HL-60 (cell line): ENCODE results near the gene YY1.

Source experiments
- DNase-seq, 2 experiments: peaks; one replicate each; pipeline ENCODE4 v3.0.0-alpha.2; 2010 to 2020; ENCODE audit warnings: low read depth in 1 of 2, low spot score in 1 of 2
- H3K27ac ChIP-seq: fragments of 250-450 bp; sonication (Bioruptor Pico); replicated peaks from 2 replicates; pipeline ENCODE4 v1.5.1; 2020; ENCODE audit warnings: mild to moderate bottlenecking, moderate library complexity
- H3K27me3 ChIP-seq: fragments of 250-450 bp; sonication (Bioruptor Pico); 2 replicates; pipeline ENCODE4 v1.5.1; 2021; ENCODE audit warnings: mild to moderate bottlenecking, moderate library complexity; ENCODE audit not compliant: insufficient read depth, poor library complexity, severe bottlenecking
- H3K4me3 ChIP-seq: replicated peaks from 2 replicates; pipeline ENCODE4 v1.5.1; 2011; ENCODE audit warnings: mild to moderate bottlenecking, control low read depth, low read length; ENCODE audit not compliant: insufficient read depth
- CTCF ChIP-seq: IDR thresholded peaks from one replicate; pipeline ENCODE4 v1.5.1; 2011; ENCODE audit warnings: low read length, control low read depth, inconsistent platforms; ENCODE audit not compliant: insufficient read depth
- GABPA ChIP-seq: IDR thresholded peaks from 2 replicates; pipeline ENCODE4 v1.6.1; 2012; ENCODE audit warnings: low read depth
- POLR2AphosphoS5 ChIP-seq: IDR thresholded peaks from 2 replicates; pipeline ENCODE4 v1.6.1; 2012; ENCODE audit warnings: low read depth
- REST ChIP-seq: IDR thresholded peaks from 2 replicates; pipeline ENCODE4 v1.6.1; 2012; ENCODE audit warnings: low read depth; ENCODE audit not compliant: insufficient replicate concordance
- SPI1 ChIP-seq: IDR thresholded peaks from 2 replicates; pipeline ENCODE4 v1.6.1; 2012; ENCODE audit warnings: low read depth, mild to moderate bottlenecking, borderline replicate concordance

The YY1 gene

GRCh38 chr14:100320157-100320856 lies 81.4 kb downstream of the YY1 start:
- Histone ChIP-seq H3K4me3 (no peak overlapping the region), H3K27ac (no peak overlapping the region), H3K27me3 (no peaks in the 10 kb centered on the region)
- TF ChIP-seq POLR2AphosphoS5: no peak
- TF ChIP-seq SPI1: no peak
- TF ChIP-seq REST: no peak
- no peak for TF ChIP-seq CTCF
- TF ChIP-seq GABPA: no peak
- DNase-seq: no peak

- DNase-seq: no peak
- no peaks in the 10 kb centered on the region for H3K27me3 ChIP-seq
- no peak overlapping the region for H3K27ac ChIP-seq
- H3K4me3 ChIP-seq: no peak overlapping the region
- TF ChIP-seq GABPA: no peak
These were observed 82.7 kb downstream of the YY1 start for GRCh38 chr14:100321473-100322137.

- no peak for TF ChIP-seq POLR2AphosphoS5
- no peak for TF ChIP-seq SPI1
- TF ChIP-seq REST: no peak
- no peak for TF ChIP-seq GABPA
- TF ChIP-seq CTCF: no peak
These were observed 83.4 kb downstream of the YY1 start for GRCh38 chr14:100322138-100322957.

More at GRCh38 chr14:100322138-100322957, 83.4 kb downstream of the YY1 start:
- H3K27ac ChIP-seq: no peak overlapping the region
- H3K4me3 ChIP-seq: no peak overlapping the region
- H3K27me3 ChIP-seq: no peaks in the 10 kb centered on the region
- no peak for DNase-seq
